ENCODE measurements around the gene AMZ1. TPM values are rescaled to one million over a fixed set of nuclear protein-coding genes. Genes with fewer than 3 reads are reported as not detected.

AMZ1 gene
- total and polyA plus RNA-seq, 10 of the 15 experiments (the other 5 are each of a cell fraction or from before 2014, with no cell fraction given) = 0.02 to 2.0 (median 0.69) TPM

DNA sequence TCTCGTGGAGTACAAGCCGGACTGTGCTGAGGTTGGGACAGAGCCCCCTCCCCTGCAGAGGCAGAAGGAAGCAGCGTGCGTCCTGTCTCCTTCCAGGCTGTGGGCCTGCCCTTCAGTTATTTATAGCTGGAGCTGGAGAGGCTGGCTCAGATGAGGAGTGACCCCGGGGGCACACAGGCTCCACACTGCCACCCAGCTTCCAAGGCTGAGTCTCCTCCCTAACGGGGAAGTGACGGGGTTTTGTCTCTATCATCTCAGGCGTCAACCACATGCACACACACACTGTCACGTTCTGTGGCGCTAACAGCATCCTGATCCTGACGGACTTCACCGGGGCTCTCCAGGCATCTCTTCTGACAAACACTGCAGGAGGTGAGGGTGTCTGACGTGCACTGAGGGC is 25.4 kb downstream of the AMZ1 start:
- CTCF ChIA-PET = interaction anchor here (1.0 to 1.8 kb wide), 4 partner anchors 42 to 146 kb away, joined by 3 to 6 read pairs (median 4); no protein-coding TSS in a partner anchor
- Histone ChIP-seq H3K79me2 (ENCODE audit: control insufficient read depth, insufficient read depth, low read length) (no peaks in the 10 kb centered on the region), H3K9me3 (replicated peaks; ENCODE audit: control insufficient read depth, insufficient read depth, low read length) (no peaks in the 10 kb centered on the region), H3K4me1 (ENCODE audit: control insufficient read depth, insufficient read depth, low read length) (peaks cover 54% of the 10 kb centered on the region), H4K20me1 (ENCODE audit: control insufficient read depth, insufficient read depth) (no peaks in the 10 kb centered on the region), H3K4me3 (no peak overlapping the region), H3K4me2 (ENCODE audit: control insufficient read depth, insufficient read depth) (no peak overlapping the region), H3K9ac (ENCODE audit: control insufficient read depth, insufficient read depth, low read length) (no peak overlapping the region), H3K27me3 (replicated peaks in 1 of 2; ENCODE audit: control insufficient read depth in 2 of 2, insufficient read depth in 2 of 2, low read length in 1 of 2) (no peaks in the 10 kb centered on the region), H3K27ac (ENCODE audit: control insufficient read depth, insufficient read depth) (no peak overlapping the region), H3K36me3 (ENCODE audit: control insufficient read depth in 2 of 2, insufficient read depth in 2 of 2, low read length in 1 of 2) (peaks cover 0 to 2% of the 10 kb centered on the region in 2 experiments; a peak in 1 of 4 replicates), H2AFZ (ENCODE audit: control insufficient read depth, low read depth, low read length) (no peak overlapping the region)
- TF ChIP-seq POU2F2 (IDR thresholded peaks at IDR 0.05; ENCODE audit: borderline replicate concordance, low read depth, low read length) = no peak
- TF ChIP-seq, protein P1, sequence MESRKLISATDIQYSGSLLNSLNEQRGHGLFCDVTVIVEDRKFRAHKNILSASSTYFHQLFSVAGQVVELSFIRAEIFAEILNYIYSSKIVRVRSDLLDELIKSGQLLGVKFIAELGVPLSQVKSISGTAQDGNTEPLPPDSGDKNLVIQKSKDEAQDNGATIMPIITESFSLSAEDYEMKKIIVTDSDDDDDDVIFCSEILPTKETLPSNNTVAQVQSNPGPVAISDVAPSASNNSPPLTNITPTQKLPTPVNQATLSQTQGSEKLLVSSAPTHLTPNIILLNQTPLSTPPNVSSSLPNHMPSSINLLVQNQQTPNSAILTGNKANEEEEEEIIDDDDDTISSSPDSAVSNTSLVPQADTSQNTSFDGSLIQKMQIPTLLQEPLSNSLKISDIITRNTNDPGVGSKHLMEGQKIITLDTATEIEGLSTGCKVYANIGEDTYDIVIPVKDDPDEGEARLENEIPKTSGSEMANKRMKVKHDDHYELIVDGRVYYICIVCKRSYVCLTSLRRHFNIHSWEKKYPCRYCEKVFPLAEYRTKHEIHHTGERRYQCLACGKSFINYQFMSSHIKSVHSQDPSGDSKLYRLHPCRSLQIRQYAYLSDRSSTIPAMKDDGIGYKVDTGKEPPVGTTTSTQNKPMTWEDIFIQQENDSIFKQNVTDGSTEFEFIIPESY (IDR thresholded peaks at IDR 0.05) = peak; percentile 45; the same call in 1 of the 2 replicates
- POLR2A ChIA-PET = interaction anchor here (0.8 to 1.2 kb wide), 2 partner anchors 14 to 89 kb away, joined by 4 read pairs; no protein-coding TSS in a partner anchor
- no TSS peak for BruUV-seq (replicated peaks)
- 74% methylated on average over 13 of the region's 13 CpGs for WGBS (ENCODE audit: insufficient coverage, insufficient replicate concordance, low lambda C conversion rate, missing lambda C conversion rate)
- DNase-seq (ENCODE audit: low read depth, low spot score) (no peak), ATAC-seq (no peak), FAIRE-seq (no peak)
- in situ Hi-C loops (cut with MboI) (loop anchor here (5.0 kb wide), 1 partner anchor 46 kb away; no protein-coding TSS in a partner anchor), intact Hi-C loops (cut with micrococcal nuclease; ENCODE audit: unreplicated experiment) (loop anchor here (5.0 kb wide), 1 partner anchor 129 kb away; the partner anchor contains the start of gene GNA12)
- RAD21 ChIA-PET (ENCODE audit: unreplicated experiment) = interaction anchor here (0.5 to 2.8 kb wide), 2 partner anchors 15 to 52 kb away, joined by 3 to 11 read pairs; no protein-coding TSS in a partner anchor
- SMC1A ChIA-PET (ENCODE audit: uncharacterized antibody, unreplicated experiment) = interaction anchor here (0.7 to 11.6 kb wide), 6 partner anchors 14 to 203 kb away, joined by 3 to 113 read pairs (median 9); no protein-coding TSS in a partner anchor

DNA sequence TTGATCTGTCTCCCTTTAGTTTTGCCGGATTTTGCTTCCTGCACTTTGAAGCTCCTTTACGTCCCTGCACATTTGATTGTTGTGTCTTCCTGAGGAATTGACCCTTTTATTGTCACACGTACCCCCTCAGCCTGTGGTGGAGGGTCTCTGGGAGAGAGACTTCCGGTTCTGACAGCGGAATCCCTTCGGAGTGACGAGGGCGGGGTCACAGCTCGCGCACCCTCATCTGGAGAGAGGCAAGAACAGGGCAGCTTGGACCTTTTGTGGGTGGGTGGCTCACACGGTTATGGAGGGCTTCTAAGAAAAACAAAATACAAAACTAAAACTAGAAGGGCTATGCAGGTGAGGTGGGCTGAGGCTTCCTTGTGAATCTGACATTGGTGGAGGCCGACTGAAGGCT is 26.0 kb downstream of the AMZ1 start:
- no peak overlapping the region for H3K4me2 ChIP-seq (ENCODE audit: control insufficient read depth, insufficient read depth)
- no peaks in the 10 kb centered on the region for H3K9me3 ChIP-seq (replicated peaks; ENCODE audit: control insufficient read depth, insufficient read depth, low read length)
- intact Hi-C loops (cut with micrococcal nuclease; ENCODE audit: unreplicated experiment) = loop anchor here (5.0 kb wide), 1 partner anchor 128 kb away; the partner anchor contains the start of gene GNA12
- POLR2A ChIA-PET = interaction anchor here (0.8 to 1.2 kb wide), 2 partner anchors 15 to 88 kb away, joined by 4 read pairs; no protein-coding TSS in a partner anchor
- peaks cover 0 to 2% of the 10 kb centered on the region in 2 experiments; a peak in 1 of 4 replicates for H3K36me3 ChIP-seq (ENCODE audit: control insufficient read depth in 2 of 2, insufficient read depth in 2 of 2, low read length in 1 of 2)
- peaks cover 51% of the 10 kb centered on the region for H3K4me1 ChIP-seq (ENCODE audit: control insufficient read depth, insufficient read depth, low read length)
- CTCF ChIA-PET = interaction anchor here (0.7 to 1.8 kb wide), 5 partner anchors 15 to 131 kb away, joined by 3 to 6 read pairs (median 4); no protein-coding TSS in a partner anchor
- H3K79me2 ChIP-seq (ENCODE audit: control insufficient read depth, insufficient read depth, low read length) = no peaks in the 10 kb centered on the region
- H3K9ac ChIP-seq (ENCODE audit: control insufficient read depth, insufficient read depth, low read length) = no peak overlapping the region
- H4K20me1 ChIP-seq (ENCODE audit: control insufficient read depth, insufficient read depth) = no peaks in the 10 kb centered on the region
- DNase-seq (ENCODE audit: low read depth, low spot score) = no peak
- H3K27me3 ChIP-seq (replicated peaks in 1 of 2; ENCODE audit: control insufficient read depth in 2 of 2, insufficient read depth in 2 of 2, low read length in 1 of 2) = no peaks in the 10 kb centered on the region
- BruUV-seq (replicated peaks) = no TSS peak
- in situ Hi-C loops (cut with MboI) = loop anchor here (5.0 kb wide), 1 partner anchor 47 kb away; no protein-coding TSS in a partner anchor
- no peak overlapping the region for H3K27ac ChIP-seq (ENCODE audit: control insufficient read depth, insufficient read depth)
- no peak for ATAC-seq
- SMC1A ChIA-PET (ENCODE audit: uncharacterized antibody, unreplicated experiment) = interaction anchor here (0.7 to 11.6 kb wide), 9 partner anchors 15 to 203 kb away, joined by 3 to 113 read pairs (median 4); no protein-coding TSS in a partner anchor
- WGBS (ENCODE audit: insufficient coverage, insufficient replicate concordance, low lambda C conversion rate, missing lambda C conversion rate) = 83% methylated on average over 12 of the region's 12 CpGs
- H2AFZ ChIP-seq (ENCODE audit: control insufficient read depth, low read depth, low read length) = no peak overlapping the region
- FAIRE-seq = no peak
- H3K4me3 ChIP-seq = no peak overlapping the region
- RAD21 ChIA-PET (ENCODE audit: unreplicated experiment) = interaction anchor here (0.5 to 2.8 kb wide), 6 partner anchors 15 to 137 kb away, joined by 3 to 11 read pairs (median 4); no protein-coding TSS in a partner anchor
- no peak for TF ChIP-seq HCFC1 (IDR thresholded peaks at IDR 0.05; ENCODE audit: low read length)
- TF ChIP-seq TARDBP (IDR thresholded peaks at IDR 0.05; ENCODE audit: borderline replicate concordance) = no peak
- TF ChIP-seq CBFB (IDR thresholded peaks at IDR 0.05; ENCODE audit: low read depth) = no peak
- no peak for TF ChIP-seq KLF5 (IDR thresholded peaks at IDR 0.05; ENCODE audit: partially characterized antibody)
- no peak for TF ChIP-seq RAD21 (IDR thresholded peaks at IDR 0.05; ENCODE audit: insufficient read depth, low read depth, low read length)
- TF ChIP-seq IKZF2 (IDR thresholded peaks at IDR 0.05) = no peak
- TF ChIP-seq RB1 (IDR thresholded peaks at IDR 0.05; ENCODE audit: borderline replicate concordance) = no peak
- TF ChIP-seq, protein P2, sequence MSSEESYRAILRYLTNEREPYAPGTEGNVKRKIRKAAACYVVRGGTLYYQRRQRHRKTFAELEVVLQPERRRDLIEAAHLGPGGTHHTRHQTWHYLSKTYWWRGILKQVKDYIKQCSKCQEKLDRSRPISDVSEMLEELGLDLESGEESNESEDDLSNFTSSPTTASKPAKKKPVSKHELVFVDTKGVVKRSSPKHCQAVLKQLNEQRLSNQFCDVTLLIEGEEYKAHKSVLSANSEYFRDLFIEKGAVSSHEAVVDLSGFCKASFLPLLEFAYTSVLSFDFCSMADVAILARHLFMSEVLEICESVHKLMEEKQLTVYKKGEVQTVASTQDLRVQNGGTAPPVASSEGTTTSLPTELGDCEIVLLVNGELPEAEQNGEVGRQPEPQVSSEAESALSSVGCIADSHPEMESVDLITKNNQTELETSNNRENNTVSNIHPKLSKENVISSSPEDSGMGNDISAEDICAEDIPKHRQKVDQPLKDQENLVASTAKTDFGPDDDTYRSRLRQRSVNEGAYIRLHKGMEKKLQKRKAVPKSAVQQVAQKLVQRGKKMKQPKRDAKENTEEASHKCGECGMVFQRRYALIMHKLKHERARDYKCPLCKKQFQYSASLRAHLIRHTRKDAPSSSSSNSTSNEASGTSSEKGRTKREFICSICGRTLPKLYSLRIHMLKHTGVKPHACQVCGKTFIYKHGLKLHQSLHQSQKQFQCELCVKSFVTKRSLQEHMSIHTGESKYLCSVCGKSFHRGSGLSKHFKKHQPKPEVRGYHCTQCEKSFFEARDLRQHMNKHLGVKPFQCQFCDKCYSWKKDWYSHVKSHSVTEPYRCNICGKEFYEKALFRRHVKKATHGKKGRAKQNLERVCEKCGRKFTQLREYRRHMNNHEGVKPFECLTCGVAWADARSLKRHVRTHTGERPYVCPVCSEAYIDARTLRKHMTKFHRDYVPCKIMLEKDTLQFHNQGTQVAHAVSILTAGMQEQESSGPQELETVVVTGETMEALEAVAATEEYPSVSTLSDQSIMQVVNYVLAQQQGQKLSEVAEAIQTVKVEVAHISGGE (CRISPR knock-in tag; IDR thresholded peaks at IDR 0.05) = no peak
- TF ChIP-seq YBX1 (IDR thresholded peaks at IDR 0.05) = no peak

Data from GM12878 (cell line).